Large intestine (tissue), 3 donors: ENCODE results near the gene CDX2. TPM values are rescaled to one million over a fixed set of nuclear protein-coding genes. Genes with fewer than 3 reads are reported as not detected.

Experiments
- DNase-seq, 2 donors: peaks; one replicate each; pipeline versions ENCODE4 v3.0.0 to v3.0.0-alpha.2; 2013
- H3K27ac ChIP-seq: one replicate; pipeline ENCODE4 v1.5.1; 2013; ENCODE audit warnings: low read length
- H3K27me3 ChIP-seq: 2 replicates; pipeline ENCODE4 v1.6.1; 2013; ENCODE audit warnings: low read length; ENCODE audit not compliant: control insufficient read depth, insufficient read depth
- H3K36me3 ChIP-seq: 2 replicates; pipeline ENCODE4 v1.6.1; 2013; ENCODE audit warnings: low read length; ENCODE audit not compliant: control insufficient read depth, insufficient read depth
- H3K4me1 ChIP-seq: one replicate; pipeline ENCODE4 v1.6.1; 2013; ENCODE audit warnings: low read length; ENCODE audit not compliant: control insufficient read depth, insufficient read depth
- H3K4me3 ChIP-seq: one replicate; pipeline ENCODE4 v1.5.1; 2013; ENCODE audit warnings: low read length
- H3K9me3 ChIP-seq: one replicate; pipeline ENCODE4 v1.6.1; 2013; ENCODE audit warnings: mild to moderate bottlenecking, low read depth, low read length, moderate library complexity; ENCODE audit not compliant: control insufficient read depth
- whole genome bisulfite sequencing: methylation state at CpG from one replicate; pipeline ENCODE4 v1.1.5; 2013; ENCODE audit warnings: low lambda C conversion rate; ENCODE audit not compliant: insufficient coverage; 5-methylcytosine and 5-hydroxymethylcytosine counted together
- polyA plus RNA-seq: library from polyadenylated mRNA; unstranded; fragments of 120-200 nt; gene quantifications from one replicate; pipeline ENCODE4 v1.2.1, GENCODE V29; 2013

The CDX2 gene
- polyA plus RNA-seq, 1 donor, result 132 TPM

DNA sequence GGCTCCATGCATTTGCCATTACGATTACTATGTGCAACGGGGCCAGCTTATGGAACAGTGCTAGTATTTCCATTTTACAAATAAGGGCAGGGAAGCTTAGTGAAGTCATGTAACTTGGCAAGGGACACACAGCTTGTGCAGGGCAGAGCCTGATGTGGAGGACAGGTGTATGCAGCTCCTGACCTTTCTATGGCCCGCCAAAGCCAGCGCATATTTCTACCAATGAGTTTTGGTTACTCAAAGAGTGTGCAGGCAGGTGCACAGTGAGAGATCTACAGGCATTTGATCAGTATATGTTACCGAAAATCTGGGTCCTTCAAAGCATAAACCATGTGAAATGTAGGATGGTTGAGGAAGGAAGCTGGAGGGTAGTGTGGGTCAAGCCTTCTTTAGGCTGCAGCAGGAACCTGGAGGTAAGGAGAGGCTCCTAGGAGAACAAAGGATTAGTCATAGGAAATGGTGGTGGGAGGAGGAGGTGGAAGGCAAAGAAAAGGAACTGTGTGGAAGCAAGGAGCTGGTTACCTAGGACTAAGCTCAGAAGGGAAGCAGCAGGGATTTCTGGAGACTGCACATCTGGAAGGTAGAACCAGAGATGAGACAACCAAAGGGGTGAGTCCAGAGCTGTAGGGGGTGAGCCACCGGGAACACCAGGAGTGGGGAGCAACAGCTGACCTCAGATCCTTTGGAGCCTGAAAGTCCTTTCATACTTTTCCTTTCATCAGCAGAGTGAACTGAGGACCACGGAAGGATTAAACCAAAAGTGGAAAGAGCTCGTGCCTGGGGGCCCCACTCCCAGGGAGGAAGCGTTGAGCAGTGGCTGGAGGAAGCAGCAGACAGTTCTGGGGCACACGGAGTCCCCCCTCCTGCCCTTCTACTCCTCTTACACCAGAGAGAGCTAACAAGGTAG lies 53.6 kb downstream of the CDX2 start:
- WGBS, result 33% methylated on average over 1 of the region's 10 CpGs
- peaks cover 16% of the 10 kb centered on the region for H3K4me1 ChIP-seq
- no peak overlapping the region for H3K4me3 ChIP-seq
- peaks cover 66% of the 10 kb centered on the region for H3K27me3 ChIP-seq
- no peak overlapping the region for H3K27ac ChIP-seq
- H3K36me3 ChIP-seq, result no peaks in the 10 kb centered on the region
- peak in 1 of 2 donors; percentile 26 for DNase-seq
- peaks cover 5% of the 10 kb centered on the region for H3K9me3 ChIP-seq

DNA sequence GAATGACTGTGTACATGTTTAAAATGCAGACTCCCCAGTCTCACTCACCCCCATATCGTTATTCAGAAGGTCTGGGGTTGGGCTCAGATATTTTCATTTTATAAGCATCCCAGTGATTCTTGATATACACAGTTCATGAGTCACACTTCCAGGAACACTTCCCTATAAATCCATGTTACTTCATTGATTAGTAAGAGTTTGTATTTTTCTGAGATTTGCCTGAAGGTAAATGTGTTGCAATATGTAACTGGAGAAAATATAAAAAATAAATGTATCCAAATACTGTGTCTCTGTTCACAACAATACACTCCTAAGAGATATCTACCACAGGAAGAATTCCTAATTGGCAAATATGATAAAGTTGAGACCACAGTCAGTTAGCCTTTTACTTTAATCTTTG lies 56.0 kb downstream of the CDX2 start:
- no peaks in the 10 kb centered on the region for H3K36me3 ChIP-seq
- H3K4me1 ChIP-seq, result peaks cover 13% of the 10 kb centered on the region
- no peak overlapping the region for H3K27ac ChIP-seq
- no CpG with 5 or more reads among the region's 1 CpG for WGBS
- DNase-seq, result no peak
- no peaks in the 10 kb centered on the region for H3K9me3 ChIP-seq
- no peak overlapping the region for H3K4me3 ChIP-seq
- peaks cover 51% of the 10 kb centered on the region for H3K27me3 ChIP-seq

DNA sequence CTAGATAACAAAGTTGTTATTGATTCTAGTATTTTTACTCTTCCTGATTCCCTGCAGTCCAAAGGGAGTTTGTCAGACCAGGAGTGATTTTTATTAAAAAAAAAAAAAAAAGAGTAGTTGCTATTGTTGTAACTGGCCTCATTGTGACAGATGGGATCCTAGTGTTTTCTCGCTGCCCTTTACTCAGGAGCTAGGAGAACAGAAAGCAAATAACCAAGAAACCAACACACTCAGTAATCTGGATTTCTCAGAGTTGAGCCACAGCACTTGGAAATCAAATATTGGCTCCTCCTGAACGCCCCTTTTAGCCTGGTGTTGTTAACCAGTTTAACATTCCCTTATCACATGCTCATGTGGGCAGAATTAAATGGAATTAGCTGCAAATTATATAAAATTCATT lies 57.6 kb downstream of the CDX2 start:
- 10% methylated on average over 2 of the region's 2 CpGs for WGBS
- no peak overlapping the region for H3K27ac ChIP-seq
- H3K9me3 ChIP-seq, result peaks cover 3% of the 10 kb centered on the region
- no peak overlapping the region for H3K4me3 ChIP-seq
- peak in 1 of 2 donors; percentile 62 for DNase-seq
- H3K36me3 ChIP-seq, result no peaks in the 10 kb centered on the region
- peaks cover 9% of the 10 kb centered on the region for H3K4me1 ChIP-seq
- H3K27me3 ChIP-seq, result peaks cover 35% of the 10 kb centered on the region

Other genes starting within 250 kb of the CDX2 start
- not detected for gene GSX1, start 176.8 kb downstream of the CDX2 start, polyA plus RNA-seq
- gene PDX1, start 49.3 kb downstream of the CDX2 start, polyA plus RNA-seq, result 20.0 TPM
- 47.1 TPM for gene URAD, start 19.4 kb upstream of the CDX2 start, polyA plus RNA-seq
- gene FLT3, start 131.3 kb upstream of the CDX2 start, polyA plus RNA-seq, result 1.1 TPM
- 37.1 TPM for gene PAN3, start 169.2 kb upstream of the CDX2 start, polyA plus RNA-seq